Endothelial cell of umbilical vein (primary cell): Measurements from ENCODE around the gene GABBR2.

Experiments
- CTCF ChIP-seq, 2 donors: IDR thresholded peaks; 1 replicate in 1 of 2; 2 replicates in 1 of 2; pipeline ENCODE4 v1.5.1; 2011; ENCODE audit warnings: low read length in 2 of 2, mild to moderate bottlenecking in 2 of 2, moderate library complexity in 2 of 2, control low read depth in 1 of 2, inconsistent platforms in 1 of 2, low read depth in 1 of 2; ENCODE audit not compliant: insufficient read depth in 1 of 2; ENCODE audit errors: extremely low read depth in 1 of 2
- EZH2 ChIP-seq: IDR thresholded peaks from 2 replicates; pipeline ENCODE4 v1.6.1; 2012; ENCODE audit warnings: borderline replicate concordance, low read depth, mild to moderate bottlenecking, moderate library complexity, low read length, inconsistent platforms; ENCODE audit not compliant: severe bottlenecking
- GATA2 ChIP-seq: IDR thresholded peaks from 2 replicates; pipeline ENCODE4 v1.7.0; 2011; ENCODE audit warnings: low read depth, mild to moderate bottlenecking, moderate library complexity, mixed read lengths, low read length; ENCODE audit not compliant: insufficient read length, insufficient read depth
- MAX ChIP-seq: IDR thresholded peaks from 2 replicates; pipeline ENCODE4 v1.6.1; 2011; ENCODE audit not compliant: insufficient read depth, insufficient read length
- MYC ChIP-seq: IDR thresholded peaks from one replicate; pipeline ENCODE4 v1.6.1; 2011; ENCODE audit warnings: mild to moderate bottlenecking, low read depth, low read length
- POLR2A ChIP-seq: IDR thresholded peaks from 2 replicates; pipeline ENCODE4 v1.6.1; 2012; ENCODE audit warnings: low read depth, mild to moderate bottlenecking, control low read depth, low read length
- POLR2AphosphoS5 ChIP-seq: IDR thresholded peaks from 2 replicates; pipeline ENCODE4 v1.6.1; 2012; ENCODE audit warnings: low read depth, mild to moderate bottlenecking, control low read depth, low read length, moderate library complexity; ENCODE audit not compliant: insufficient read depth

GRCh38 chr9:98742325-98743280 lies 33.9 kb upstream of the GABBR2 start:
- TF ChIP-seq POLR2AphosphoS5 (no peak), CTCF (IDR thresholded peaks at IDR 0.05; ENCODE audit: extremely low read depth in 1 of 2, insufficient read depth in 1 of 2, low read depth in 1 of 2, low read length in 2 of 2) (no peak), EZH2 (no peak), MYC (no peak), POLR2A (no peak), MAX (no peak), GATA2 (no peak)
